Measurements from ENCODE around the gene LSS.
"Not testable (repeated sequence)": the region's sequence is repeated elsewhere in the genome, so short reads cannot be mapped to it uniquely, and the experiment has no call there.

The LSS gene

GRCh38 chr21:46171996-46172862 lies 56.3 kb downstream of the LSS start:
- no peak for DNase-seq (ENCODE audit: extremely low read depth in 1 of 2, low read depth in 1 of 2)

GRCh38 chr21:46171585-46171984 lies 57.0 kb downstream of the LSS start:
- no peak for DNase-seq (ENCODE audit: extremely low read depth in 1 of 2, low read depth in 1 of 2)

- not testable (repeated sequence) for DNase-seq (ENCODE audit: extremely low read depth in 1 of 2, low read depth in 1 of 2)
Observed at GRCh38 chr21:46170436-46171193, 58.0 kb downstream of the LSS start.

GRCh38 chr21:46168659-46169386 lies 59.8 kb downstream of the LSS start:
- no peak for DNase-seq (ENCODE audit: extremely low read depth in 1 of 2, low read depth in 1 of 2)

- DNase-seq (ENCODE audit: extremely low read depth in 1 of 2, low read depth in 1 of 2) = no peak
Observed at GRCh38 chr21:46168238-46168637, 60.3 kb downstream of the LSS start.

GRCh38 chr21:46165098-46165497 lies 63.5 kb downstream of the LSS start:
- no peak for DNase-seq (ENCODE audit: extremely low read depth in 1 of 2, low read depth in 1 of 2)

GRCh38 chr21:46163380-46163779 lies 65.2 kb downstream of the LSS start:
- no peak for DNase-seq (ENCODE audit: extremely low read depth in 1 of 2, low read depth in 1 of 2)

GRCh38 chr21:46161633-46162592 lies 66.7 kb downstream of the LSS start:
- DNase-seq (ENCODE audit: extremely low read depth in 1 of 2, low read depth in 1 of 2) = no peak

- DNase-seq (ENCODE audit: extremely low read depth in 1 of 2, low read depth in 1 of 2) = no peak
Observed at GRCh38 chr21:46160907-46161632, 67.5 kb downstream of the LSS start.

GRCh38 chr21:46160657-46160906 lies 68.0 kb downstream of the LSS start:
- DNase-seq (ENCODE audit: extremely low read depth in 1 of 2, low read depth in 1 of 2) = no peak

GRCh38 chr21:46159841-46160656 lies 68.5 kb downstream of the LSS start:
- DNase-seq (ENCODE audit: extremely low read depth in 1 of 2, low read depth in 1 of 2) = no peak

- DNase-seq (ENCODE audit: extremely low read depth in 1 of 2, low read depth in 1 of 2) = no peak
Observed at GRCh38 chr21:46159390-46159789, 69.2 kb downstream of the LSS start.

- no peak for DNase-seq (ENCODE audit: extremely low read depth in 1 of 2, low read depth in 1 of 2)
Observed at GRCh38 chr21:46158666-46159300, 69.8 kb downstream of the LSS start.

- DNase-seq (ENCODE audit: extremely low read depth in 1 of 2, low read depth in 1 of 2) = no peak
Observed at GRCh38 chr21:46157987-46158451, 70.6 kb downstream of the LSS start.

- no peak for DNase-seq (ENCODE audit: extremely low read depth in 1 of 2, low read depth in 1 of 2)
Observed at GRCh38 chr21:46157396-46157986, 71.1 kb downstream of the LSS start.

GRCh38 chr21:46156678-46157077 lies 71.9 kb downstream of the LSS start:
- no peak for DNase-seq (ENCODE audit: extremely low read depth in 1 of 2, low read depth in 1 of 2)

- no peak for DNase-seq (ENCODE audit: extremely low read depth in 1 of 2, low read depth in 1 of 2)
Observed at GRCh38 chr21:46156378-46156645, 72.3 kb downstream of the LSS start.

All from stimulated activated CD8-positive, alpha-beta memory T cell treated with anti-CD3 and anti-CD28 coated beads, Interleukin-7, amount 100 ng/mL, for 48 hours (primary cell).